GM19438 (cell line): ENCODE results near the gene ZBTB1.
"Not testable (repeated sequence)": the region's sequence is repeated elsewhere in the genome, so short reads cannot be mapped to it uniquely, and the experiment has no call there.

Experiments
- ATAC-seq: cut with Tn5 transposase; IDR thresholded peaks from one replicate; pipeline ENCODE4 v1.9.1; 2021; ENCODE audit warnings: low read depth; ENCODE audit not compliant: unreplicated experiment

The ZBTB1 gene

DNA sequence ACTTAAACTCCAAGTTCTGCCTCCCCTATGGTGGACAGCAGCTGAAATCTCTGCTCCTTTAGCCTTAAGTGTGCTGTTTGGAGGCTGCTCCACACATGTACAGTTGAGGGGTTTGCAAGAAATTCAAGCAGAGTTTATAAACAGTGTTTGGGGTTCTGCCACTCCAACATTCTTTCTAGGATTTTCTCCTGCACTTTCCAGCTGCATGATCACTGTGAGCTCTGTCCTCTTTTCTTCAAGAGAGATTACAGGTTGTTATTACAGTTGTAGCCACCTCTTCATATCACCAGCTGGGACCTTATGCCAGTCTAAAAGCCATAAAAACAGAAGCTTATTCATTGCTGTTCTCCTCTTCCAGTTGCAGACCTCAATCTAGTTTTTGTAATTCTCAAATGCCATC is 9.3 kb upstream of the ZBTB1 start:
- no peak for ATAC-seq

DNA sequence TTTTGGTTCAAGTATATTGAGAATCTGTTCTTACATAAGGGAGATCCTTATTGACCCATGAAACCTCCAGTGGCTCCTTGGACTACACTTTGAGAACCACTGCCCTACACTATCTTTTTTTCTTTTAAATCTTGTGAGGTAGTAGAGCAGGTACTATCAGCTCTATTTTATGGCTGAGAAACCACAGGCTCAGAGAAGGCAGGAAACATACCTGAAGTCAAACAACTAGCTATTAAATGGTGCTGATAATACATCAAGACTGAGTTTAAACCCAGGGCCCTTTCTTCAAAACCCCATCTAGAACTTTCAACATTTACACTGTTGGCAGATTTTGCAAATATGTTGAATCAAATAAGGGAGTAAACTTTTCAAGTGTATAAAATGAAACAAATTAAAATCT is 7.8 kb upstream of the ZBTB1 start:
- no peak for ATAC-seq

GRCh38 chr14:64500088-64500487 is 4.5 kb upstream of the ZBTB1 start:
- ATAC-seq, result no peak

DNA sequence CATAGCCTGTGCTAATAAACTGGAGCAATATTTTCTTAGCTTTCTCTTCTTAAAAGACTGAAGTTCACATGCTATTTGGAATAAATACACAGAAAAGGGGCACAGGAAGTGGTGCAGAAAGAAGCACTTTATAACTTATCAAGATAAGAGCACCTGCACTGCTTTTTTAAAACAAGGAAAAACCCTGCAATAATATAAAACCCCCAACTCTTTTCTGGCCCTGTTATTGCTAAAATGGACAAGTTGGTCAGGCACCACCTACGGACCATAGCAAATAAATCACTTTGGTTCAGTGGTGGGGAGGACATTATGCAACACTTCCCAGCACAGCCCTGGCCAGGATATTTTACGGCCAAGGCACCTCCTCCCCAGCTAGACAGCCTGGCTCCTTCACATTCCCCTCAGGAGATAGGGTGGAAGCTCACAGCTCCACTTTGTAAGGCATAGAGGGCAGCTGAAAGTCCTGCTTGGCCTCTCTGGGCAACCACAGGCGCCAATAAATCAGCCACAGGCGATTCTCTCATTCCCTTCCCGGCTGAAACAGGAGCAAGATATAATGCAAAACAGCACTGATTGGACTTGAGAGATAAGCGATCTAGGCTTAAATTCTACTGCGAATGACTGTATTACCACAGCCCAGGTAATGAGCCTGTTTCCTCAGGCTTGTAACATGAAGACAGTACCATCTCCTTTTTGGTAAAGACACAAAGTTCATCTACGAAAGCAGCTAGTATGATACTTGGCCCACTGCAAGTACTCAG is 3.0 kb upstream of the ZBTB1 start:
- no peak for ATAC-seq

DNA sequence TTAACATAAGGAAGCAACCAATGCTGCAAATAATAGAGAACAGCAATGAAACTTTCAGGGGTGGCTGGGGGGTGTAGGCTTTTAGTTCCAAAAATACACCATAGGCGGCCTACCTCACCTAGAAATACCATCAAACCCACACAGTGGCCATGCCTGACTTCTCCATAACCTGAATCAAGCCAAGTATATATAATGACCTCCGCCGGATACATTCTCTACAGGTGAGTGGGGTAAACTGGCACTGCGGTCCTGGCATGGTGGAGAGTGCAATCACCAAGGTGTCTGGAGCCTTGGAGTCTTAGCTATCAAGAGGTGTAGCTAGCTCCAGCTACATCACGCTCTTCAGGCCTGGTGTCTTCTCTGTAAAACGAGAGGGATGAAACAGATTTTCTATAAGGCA is 2.1 kb upstream of the ZBTB1 start:
- no peak for ATAC-seq

- no peak for ATAC-seq
These were observed 1.6 kb upstream of the ZBTB1 start for GRCh38 chr14:64502887-64503433.

DNA sequence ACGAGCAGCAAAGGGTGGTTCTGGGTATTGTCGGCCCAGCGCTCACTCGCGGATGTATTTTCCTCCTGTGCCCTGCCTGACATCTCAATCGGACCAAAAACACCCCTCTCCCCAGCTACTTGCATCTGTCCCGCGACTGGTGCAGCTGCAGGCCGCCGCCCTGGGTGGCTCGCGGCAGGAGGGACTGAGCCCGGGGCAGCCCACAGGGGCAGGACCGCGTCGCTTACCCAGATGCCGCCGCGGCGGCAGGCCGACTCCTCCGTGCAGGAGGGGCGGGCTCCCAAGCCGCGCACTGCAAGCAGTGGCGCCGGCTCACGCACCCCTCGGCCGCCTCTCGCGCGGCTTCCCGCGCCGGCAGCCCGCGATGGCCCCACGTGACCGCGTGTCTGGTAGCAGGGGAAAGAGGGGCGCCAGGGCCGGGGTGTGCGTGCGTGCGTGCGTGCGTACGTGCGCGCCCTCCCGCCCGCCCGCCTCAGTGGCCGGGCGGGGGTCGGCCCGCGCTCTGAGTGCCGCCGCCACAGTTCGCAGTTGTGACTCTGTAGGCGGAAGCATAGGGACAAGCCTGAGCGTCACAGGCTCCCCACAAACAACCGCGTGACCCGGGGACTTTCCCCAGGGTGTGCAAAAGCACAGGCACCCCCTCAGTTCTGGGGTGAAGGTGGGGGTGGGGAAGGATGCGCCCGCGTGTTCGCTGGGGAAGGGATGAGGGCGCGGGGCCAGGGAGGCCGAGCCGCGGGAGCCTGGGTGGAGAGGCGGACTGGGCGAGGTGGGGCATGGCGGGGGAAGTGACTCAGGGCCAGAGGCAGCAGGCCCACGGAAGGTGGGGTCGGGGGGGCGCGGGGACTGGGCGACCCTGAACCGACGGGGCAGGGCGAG is 898 bp upstream of the ZBTB1 start, which contains the start of gene ZBTB25:
ZBTB25 (minus strand) TSS at position 405 of the 876 bp plus-strand sequence. CDS start 13,305 bp downstream, outside the sequence.
- peak; percentile 56 for ATAC-seq

DNA sequence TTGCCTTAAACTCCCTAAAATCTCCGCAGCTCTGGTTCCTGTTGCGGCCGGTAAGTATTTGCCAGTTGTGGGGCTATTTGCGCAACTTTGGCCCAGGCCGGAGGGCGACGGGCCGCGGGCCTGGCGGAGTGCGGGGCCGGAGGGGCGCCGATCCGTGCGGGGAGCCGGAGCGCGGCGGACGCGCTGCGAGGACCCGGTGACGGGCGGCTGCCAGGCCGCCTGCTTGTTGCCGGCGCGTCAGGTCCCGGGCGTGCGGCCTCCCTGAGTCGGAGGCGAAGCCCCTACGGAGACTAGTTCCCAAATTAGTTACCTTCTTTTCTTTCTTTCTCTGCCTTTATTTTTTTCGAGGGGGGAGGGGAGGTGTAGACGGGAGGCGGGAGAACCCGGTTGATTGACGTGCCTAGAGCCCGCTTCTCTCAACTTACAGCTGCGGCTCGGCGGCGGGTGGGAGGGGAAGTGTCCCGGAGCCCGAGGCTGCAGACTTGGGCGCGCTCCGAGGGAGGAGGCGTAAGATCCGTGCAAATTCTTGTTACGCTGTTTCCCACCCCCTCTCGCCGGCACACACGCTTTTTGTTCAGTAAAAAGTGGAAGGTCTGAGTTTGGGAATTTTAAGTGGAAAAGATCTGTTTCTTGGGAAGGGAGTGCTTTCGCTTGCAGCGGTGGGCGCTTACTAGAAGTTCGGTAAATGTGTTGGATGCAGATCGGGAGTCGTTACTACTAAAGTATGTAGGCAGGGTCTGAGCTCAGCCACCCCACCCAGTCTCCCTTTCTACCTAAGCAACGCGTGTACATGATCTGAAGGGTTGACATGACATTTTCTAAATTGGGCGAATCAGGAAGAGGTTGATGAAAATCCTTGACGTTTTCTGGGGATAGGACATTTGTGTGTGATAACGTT is 576 bp downstream of the ZBTB1 start:
- peak; percentile 20 for ATAC-seq

- ATAC-seq, result no peak
These were observed 2.2 kb downstream of the ZBTB1 start for GRCh38 chr14:64506721-64507120.

- ATAC-seq, result no peak
These were observed 3.0 kb downstream of the ZBTB1 start for GRCh38 chr14:64507376-64508156.

DNA sequence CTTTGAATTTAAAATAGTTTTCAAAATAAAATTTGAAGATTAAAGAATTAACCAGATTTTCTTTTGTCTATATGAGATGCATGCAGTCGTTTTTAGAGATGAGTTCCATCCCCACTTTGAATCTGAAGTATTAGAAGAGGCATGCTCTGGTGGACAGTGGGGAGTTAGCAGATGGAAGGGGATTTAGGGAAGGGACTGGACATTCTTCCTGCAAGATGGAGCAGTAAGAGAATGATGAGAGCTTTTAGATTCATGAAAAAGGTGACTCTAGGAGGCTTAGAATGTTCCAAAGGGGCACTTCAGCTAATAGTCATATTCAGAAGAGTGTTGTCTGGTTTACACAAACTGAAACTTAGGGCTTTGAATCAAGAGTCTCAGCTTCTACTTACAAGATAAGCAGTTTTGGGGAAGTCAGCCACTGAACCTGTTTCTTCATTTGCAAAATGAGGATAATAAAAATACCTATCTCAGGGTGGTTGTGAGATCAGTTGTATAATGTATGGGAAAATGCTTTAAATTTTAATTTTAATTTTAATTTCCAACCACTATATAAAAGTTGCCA is 3.7 kb downstream of the ZBTB1 start:
- ATAC-seq, result no peak

- ATAC-seq, result no peak
These were observed 4.5 kb downstream of the ZBTB1 start for GRCh38 chr14:64509036-64509435.

- no peak for ATAC-seq
These were observed 6.5 kb downstream of the ZBTB1 start for GRCh38 chr14:64510825-64511671.

- ATAC-seq, result no peak
These were observed 8.7 kb downstream of the ZBTB1 start for GRCh38 chr14:64513271-64513670.

- no peak for ATAC-seq
These were observed 10.5 kb downstream of the ZBTB1 start for GRCh38 chr14:64515053-64515452.

- no peak for ATAC-seq
These were observed 12.4 kb downstream of the ZBTB1 start for GRCh38 chr14:64516969-64517368.

DNA sequence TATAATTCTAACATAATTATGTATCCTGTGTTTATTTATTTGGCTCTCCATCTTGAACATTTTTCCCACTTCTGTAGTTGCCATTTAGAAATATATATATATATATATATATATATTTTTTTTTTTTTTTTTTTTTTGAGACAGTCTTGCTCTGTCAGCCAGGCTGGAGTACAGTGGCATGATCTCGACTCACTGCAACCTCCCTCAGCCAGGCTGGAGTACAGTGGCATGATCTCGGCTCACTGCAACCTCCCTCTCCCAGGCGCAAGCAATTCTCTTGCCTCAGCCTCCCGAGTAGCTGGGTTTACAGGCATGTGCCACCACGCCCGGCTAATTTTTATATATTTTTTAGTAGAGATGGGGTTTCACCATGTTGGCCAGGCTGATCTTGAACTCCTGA is 13.1 kb downstream of the ZBTB1 start:
- not testable (repeated sequence) for ATAC-seq

DNA sequence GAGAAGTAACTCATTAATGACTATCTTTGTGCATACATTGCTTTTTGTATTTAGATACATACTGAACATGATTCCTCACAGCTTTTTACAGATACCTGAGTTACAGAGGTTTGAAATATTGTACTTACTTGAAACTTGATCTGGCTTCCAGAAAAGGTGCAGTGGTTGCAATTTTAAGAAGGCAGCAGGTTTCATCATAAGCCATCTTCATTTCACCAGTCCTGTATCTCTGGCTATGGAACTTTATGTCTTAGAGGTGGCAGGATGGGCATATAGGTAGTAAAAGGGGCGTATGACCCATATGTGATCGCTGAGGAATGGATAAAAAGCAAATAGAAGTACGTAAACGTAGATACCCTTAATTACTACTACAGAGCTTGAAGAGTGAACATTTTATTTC is 13.7 kb downstream of the ZBTB1 start:
- no peak for ATAC-seq
